IPS DF 4.7 (cell line): ENCODE measurements around the gene CFAP52.
"Not testable (repeated sequence)": the region's sequence is repeated elsewhere in the genome, so short reads cannot be mapped to it uniquely, and the experiment has no call there.

Source experiments
- DNase-seq: peaks from one replicate; pipeline ENCODE4 v3.0.0-alpha.2; 2013; ENCODE audit warnings: low spot score; ENCODE audit errors: extremely low read depth

CFAP52 gene

DNA sequence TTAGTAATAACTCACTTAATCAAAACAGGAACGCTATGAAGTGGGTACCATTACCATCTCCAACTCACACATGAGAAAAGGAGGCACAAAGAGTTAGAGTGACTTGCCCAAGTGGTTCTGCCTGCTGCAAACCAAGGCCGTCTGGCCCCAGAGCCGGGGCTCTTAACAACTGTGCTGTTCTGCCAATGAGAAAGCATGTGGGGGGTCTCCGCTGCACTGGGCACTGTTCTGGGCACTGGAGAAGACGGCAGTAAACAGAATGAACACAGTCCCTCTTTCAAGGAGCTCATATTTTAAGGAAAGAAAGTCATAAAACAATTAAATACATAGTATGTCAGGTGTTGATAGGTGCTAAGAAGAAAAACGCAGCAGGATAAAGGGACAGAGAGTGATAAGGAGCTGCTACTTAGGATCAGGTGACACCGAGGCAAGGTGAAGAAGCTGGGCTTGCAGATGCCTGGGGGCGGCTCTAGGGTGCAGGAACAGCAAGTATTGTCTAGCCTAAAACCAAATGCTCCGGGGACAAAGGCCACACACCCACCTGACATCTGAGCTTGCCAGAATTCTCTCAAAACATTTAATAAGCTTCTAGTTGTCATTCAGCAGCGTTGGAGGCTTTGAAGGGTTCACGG, 7.4 kb upstream of the CFAP52 start:
- no peak for DNase-seq

DNA sequence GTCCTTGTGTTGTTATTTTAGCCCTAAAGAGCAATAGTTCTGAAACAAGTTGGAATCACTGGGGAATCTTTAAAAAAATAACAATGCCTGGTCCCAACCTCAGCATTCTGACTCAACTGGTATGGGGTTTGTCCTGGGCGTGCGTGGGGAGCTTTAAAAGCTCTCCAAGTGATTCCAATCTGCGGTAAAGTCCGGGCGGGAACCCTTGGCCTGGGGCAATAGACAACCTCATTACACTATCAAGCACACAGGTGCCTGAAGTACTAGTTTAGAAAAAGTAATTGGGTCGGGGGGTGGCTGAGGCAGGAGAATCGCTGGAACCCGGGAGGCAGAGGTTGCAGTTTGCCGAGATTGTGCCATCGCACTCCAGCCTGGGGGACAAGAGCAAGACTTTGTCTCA, 5.2 kb upstream of the CFAP52 start:
- no peak for DNase-seq

DNA sequence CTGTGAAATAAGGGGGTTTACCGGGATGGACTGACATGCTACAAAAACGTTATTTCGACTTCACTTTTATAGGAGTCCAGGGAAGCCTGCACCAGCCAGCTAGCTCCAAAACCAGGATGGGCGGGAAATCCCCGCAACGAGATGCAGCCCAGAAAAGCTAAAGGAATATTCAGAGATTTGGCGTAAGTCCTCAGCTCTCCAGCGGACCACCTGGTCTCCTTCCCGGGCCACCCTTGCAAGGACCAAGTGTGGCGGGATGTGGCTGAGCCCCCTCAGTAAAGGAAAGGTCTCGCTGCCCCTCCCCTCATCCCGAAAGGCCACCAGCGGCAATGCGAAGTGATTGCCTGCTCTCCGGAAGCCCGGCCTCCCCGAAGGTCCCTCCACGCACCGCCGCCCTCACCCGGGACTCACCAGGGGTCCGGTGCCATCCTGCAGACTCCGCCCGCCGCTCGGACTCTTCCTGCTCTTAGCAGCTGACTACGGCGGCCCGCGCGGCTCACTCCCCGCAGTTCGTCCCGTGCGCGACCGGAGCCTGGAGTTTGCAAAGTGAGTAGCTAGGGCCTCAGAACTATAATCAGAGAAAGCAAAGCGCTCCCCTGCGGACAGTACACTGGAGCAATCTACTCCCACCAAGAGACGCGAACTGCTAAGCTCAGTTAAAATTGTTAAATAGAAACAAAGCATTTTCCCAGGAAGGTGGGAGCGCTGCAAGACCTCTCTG, 901 bp upstream of the CFAP52 start, which contains the start of gene STX8:
Gene STX8, minus strand, starts transcription at position 440 of the 721 bp plus-strand sequence. Its CDS starts 12 bp downstream, at position 428.
- no peak for DNase-seq

DNA sequence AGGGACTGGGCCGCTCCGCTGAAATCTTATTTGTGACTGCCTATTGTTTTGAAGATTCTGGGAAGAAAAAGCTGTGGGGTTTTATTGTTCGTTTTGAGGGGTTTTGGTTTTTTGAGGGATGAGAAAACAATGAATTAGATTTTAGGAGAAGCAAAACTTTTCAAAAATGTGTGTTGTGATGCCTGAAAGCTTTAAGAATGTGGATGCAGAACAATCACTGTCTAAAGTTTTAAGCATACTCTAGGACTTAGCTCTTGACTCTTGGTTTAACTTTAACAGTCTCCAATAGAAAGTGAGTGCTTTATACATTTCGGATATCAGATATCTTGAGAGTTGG, 899 bp downstream of the CFAP52 start:
- DNase-seq, result no peak

DNA sequence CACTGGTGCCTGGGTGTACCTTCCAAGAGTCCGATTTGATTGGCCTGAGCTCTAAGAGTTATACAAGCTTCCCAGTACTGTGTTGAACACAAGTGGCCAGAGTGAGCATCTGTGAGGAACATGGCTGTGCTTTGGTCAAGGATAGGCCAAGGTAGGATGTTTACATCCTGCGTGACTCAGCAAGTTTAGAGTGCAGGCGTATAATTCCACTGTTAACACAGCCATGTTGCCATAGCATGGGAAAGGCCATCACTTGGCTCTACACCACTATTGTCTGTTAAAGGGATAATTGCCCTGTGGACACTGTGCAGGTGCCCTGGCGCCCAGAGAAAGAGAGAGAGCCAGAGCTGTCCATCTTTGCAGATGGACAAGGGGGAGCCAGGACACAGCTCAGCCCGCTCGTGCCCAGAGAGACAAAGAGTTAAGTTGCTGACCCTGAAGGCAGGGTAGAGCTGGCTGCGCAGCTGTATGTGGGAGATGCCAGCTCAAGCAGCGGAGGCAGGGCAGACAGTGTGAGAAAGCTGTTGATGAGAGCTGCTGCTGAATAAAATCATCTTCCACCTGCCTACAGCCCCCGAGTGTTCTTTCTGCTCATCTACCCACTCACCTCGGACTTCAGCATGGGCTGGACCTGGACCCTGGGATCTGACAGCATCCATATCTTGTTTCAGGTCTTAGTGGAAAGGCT, 11.7 kb downstream of the CFAP52 start:
- no peak for DNase-seq

DNA sequence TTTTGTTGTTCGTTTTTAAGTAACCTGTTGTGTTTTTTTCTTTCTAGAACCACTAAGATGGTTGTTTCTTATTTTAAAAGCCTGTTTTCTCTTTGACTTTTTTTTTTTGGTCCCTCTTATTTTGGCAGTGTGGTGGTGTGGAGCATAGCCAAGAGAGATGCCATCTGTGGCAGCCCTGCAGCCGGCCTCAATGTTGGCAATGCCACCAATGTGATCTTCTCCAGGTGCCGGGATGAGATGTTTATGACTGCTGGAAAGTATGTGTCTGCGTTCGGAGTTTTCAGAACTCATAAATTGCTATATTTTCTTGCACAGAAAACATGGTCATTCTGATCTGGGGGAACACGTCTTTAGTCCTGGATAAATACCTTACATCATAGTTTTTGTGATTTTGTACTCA, 17.6 kb downstream of the CFAP52 start:
- DNase-seq, result no peak

DNA sequence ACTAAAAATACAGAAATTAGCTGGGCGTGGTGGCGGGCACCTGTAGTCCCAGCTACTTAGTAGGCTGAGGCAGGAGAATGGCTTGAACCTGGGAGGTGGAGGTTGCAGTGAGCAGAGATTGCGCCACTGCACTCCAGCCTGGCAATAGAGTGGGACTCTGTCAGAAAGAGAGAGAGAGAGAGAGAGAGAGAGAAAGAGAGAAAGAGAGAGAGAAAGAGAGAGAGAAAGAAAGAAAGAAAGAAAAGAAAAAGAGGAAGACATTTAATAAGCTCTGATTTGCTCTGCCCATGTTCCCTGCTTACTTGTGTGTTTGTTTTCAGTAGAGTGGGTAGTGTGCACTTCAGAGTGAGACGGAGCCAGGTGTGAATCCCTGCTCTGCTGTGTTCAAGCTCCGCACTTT, 21.2 kb downstream of the CFAP52 start:
- DNase-seq, result not testable (repeated sequence)

DNA sequence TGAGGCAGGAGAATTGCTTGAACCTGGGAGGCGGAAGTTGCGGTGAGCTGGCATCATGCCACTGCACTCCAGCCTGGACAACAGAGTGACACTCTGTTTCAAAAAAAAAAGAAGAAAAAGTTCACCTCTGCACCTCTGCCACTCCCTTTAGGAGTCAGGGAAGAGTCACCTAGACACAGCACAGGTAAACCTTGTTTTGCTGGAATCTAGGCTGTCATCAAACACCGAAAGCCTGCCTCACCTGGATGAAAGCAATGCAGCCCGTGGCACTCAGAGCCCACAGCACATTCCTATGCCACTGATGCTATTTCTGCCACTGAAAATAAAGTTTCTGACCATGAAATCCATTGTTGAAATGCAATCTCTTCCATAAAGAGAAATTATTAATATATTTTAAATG, 22.2 kb downstream of the CFAP52 start:
- no peak for DNase-seq

DNA sequence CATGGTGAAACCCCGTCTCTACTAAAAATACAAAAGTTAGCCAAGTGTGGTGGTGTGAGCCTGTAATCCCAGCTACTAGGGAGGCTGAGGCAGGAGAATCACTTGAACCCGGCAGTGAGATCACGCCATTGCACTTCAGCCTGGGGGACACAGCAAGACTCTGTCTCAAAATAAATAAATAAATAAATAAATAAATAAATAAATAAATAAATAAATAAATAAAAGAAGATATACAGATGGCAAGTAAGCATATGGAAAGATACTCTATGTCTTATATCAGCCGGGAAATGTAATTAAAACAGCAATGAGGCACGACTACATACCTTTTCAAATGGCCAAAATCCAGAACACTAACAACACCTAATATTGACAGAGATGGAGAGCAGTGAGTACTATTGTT, 28.1 kb downstream of the CFAP52 start:
- DNase-seq, result not testable (repeated sequence)

DNA sequence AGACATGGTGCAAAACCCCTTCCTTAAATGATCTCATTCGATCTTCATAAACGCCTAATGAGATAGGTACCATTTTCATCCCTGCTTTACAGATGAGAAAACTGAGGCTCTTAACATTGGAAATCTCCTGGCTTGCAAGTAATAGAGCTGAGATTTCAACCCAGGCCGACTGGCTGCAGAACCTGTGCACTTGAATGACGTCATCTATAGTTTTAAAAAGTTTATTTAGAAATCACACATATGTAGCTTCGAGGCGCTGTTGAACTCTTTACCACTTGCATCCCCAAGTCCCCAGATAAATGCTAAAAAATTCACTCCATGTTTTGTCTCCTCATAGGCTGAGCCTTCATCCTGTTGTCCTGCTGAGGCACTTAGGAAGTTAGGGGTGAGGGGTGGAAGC, 30.0 kb downstream of the CFAP52 start:
- no peak for DNase-seq

DNA sequence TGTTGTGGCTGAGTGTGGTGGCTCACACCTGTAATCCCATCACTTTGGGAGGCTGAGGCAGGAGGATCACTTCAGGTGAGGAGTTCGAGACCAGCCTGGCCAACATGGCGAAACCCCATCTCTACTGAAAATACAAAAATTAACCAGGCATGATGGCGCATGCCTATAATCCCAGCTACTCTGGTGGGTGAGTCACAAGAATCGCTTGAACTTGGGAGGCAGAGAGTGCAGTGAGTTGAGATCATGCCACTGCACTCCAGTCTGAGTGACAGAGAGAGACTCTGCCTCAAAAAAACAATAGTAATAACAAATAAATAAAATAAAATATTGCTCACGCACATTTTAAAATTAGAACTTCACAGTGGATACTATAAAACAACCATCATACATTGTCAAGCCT, 30.6 kb downstream of the CFAP52 start:
- not testable (repeated sequence) for DNase-seq

DNA sequence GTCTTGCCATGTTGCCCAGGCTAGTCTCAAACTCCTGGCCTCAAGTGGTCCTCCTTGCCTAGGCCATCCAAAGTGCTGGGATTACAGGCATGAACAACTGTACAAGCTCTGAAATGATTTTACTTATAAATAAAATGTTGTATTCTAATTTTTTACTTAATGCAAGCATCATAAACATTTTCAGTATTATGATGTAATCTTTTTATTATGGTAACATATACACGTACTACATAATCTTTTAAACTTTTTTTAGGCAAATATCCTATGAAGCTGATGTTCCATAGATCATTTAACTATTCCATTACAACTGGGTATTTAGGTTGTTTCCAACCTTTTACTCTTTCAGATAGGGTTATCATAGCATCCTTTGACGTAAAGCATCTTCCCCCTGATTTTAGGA, 35.1 kb downstream of the CFAP52 start:
- DNase-seq, result no peak

DNA sequence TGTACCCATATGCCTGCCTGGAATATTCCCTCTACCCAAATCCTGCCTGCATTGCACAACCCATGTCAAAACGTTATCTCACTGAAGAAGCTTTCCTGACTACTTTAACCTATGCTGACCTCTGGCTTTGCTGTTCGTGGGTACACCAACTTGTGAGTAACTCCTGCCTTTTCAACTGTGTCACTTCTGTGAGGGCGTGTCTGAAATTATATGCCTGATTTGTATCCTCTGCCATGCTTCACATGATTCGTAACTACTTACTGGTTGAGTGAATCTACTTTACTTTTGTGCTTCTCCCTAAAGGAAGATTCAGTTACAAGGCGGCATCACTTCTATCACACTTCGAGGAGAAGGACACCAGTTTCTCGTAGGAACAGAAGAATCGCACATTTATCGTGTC, 35.6 kb downstream of the CFAP52 start:
- no peak for DNase-seq

DNA sequence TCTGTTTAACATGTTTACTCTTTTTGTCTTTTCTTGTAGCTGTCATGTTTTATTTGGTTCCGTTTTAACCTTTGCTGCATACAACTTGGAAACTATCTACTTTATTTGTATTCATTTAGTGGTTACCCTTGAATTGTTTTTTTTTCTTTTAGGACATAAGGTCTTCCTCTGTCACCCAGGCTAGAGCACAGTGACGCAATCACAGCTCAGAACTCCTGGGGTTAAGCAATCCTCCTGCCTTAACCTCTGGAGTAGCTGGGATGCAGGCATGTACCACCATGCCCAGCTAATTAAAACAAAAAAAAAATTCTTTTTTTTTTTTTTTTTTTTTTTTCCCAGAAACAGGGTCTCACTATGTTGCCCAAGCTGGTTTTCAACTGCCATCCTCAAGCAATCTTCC, 39.0 kb downstream of the CFAP52 start:
- DNase-seq, result no peak

DNA sequence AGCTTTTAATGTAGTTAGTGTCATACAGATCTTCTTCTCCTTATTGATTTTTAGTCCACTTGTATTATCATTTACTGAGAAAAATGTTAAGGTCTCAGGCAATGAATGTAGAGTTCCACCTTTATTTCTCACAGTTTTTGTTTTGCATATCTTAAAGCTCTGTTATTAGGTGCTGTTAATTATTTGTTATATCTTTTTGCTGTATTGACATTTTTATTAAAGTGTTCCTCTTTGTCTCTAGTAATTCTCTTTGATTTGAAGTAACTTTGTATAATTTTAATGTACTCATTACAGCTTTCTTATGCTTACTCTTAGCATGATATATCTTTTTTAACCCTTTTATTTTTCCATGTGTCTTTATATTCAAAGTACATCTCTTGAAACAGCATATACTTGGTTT, 46.5 kb downstream of the CFAP52 start:
- DNase-seq, result no peak

DNA sequence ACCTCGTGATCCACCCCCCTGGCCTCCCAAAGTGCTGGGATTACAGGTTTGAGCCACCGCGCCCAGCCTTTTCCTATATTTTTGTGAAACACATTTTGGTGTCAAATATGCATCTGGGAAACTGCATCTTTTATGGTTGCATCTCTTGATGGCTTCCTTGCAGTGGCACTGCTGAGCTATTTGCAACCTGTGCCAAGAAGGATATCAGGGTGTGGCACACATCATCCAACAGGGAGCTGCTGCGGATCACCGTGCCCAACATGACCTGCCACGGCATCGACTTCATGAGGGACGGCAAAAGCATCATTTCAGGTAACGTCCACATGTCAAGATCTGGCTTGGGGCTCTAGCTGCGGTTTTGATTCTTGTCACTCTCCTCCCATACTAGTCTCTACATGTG, 52.1 kb downstream of the CFAP52 start:
- DNase-seq, result no peak

DNA sequence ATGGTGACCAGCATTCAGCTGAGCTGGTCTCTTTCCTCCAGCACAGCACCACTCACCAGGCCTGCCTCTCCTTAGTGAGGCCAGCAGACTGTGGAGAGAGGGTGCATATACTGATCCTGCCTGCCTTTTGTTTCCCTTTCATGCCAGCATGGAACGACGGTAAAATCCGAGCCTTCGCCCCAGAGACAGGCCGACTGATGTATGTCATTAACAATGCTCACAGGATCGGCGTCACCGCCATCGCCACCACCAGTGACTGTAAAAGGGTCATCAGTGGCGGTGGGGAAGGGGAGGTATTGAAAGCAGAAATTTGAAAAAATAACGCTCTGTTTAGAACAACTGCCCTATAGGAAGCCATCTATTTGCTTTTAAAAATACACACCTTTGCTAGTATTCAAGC, 56.3 kb downstream of the CFAP52 start:
- DNase-seq, result no peak

DNA sequence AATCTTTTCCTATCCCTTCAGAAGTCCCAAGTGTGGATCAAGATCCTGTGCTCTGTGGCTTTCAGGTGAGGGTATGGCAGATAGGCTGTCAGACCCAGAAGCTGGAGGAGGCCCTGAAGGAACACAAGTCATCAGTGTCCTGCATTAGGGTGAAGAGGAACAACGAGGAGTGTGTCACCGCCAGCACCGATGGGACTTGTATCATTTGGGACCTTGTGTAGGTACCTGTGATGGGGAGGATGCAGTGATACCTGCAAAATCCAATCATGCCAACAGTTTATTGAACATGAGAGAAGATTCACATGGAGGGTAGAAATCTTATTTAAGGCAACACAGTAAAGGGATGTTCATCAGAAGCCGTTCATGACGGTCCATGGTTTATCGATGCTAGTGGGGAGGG, 58.9 kb downstream of the CFAP52 start:
- DNase-seq, result no peak

DNA sequence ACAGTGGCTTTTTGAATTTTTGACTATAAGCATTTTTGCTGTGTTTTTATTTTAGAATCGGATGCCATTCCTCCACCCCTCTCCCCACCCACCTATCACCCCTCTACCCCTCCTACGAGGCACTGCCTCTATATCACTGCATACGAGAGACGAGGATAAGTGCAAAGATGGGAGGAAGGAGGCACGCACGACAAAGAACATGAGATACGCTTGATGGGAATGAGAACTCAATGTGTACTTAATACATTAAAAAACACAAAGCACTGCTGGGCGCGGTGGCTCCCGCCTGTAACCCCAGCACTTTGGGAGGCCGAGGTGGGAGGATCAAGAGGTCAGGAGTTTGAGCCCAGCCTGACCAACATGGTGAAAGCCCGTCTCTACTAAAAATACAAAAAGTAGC, 60.1 kb downstream of the CFAP52 start:
- no peak for DNase-seq

DNA sequence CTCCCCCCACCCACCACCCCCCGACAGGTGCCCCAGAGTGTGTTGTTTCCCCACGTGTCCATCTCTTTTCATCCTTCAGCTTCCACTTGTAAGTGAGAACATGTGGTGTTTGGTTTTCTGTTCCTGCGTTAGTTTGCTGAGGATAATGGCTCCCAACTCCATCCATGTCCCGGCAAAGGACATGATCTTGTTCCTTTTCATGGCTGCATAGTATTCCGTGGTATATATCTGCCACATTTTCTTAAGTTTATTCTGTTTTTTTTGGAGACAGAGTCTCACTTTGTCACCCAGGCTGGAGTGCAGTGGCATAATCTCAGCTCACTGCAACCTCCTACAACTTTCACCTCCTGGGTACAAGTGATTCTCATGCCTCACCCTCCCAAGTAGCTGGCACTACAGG, 63.9 kb downstream of the CFAP52 start:
- DNase-seq, result not testable (repeated sequence)

DNA sequence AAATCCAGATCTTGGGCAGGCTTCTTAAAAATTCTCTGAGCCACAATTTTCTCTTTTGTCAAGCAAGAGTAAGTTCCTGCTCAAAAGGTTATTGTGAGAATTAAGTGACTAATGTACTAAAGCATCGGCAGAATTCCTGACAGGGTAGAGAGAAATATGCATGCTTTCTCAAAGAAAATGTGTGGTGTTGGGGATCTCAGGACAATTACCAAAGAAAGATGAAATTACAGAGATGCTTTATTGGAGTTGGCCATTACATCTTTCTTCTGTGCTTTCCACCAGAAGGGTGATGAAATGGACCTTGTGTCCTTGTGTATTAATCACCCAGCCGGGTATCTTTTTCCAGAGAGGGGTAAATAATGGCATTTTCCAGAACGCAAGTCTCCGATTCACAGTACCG, 67.2 kb downstream of the CFAP52 start:
- no peak for DNase-seq

DNA sequence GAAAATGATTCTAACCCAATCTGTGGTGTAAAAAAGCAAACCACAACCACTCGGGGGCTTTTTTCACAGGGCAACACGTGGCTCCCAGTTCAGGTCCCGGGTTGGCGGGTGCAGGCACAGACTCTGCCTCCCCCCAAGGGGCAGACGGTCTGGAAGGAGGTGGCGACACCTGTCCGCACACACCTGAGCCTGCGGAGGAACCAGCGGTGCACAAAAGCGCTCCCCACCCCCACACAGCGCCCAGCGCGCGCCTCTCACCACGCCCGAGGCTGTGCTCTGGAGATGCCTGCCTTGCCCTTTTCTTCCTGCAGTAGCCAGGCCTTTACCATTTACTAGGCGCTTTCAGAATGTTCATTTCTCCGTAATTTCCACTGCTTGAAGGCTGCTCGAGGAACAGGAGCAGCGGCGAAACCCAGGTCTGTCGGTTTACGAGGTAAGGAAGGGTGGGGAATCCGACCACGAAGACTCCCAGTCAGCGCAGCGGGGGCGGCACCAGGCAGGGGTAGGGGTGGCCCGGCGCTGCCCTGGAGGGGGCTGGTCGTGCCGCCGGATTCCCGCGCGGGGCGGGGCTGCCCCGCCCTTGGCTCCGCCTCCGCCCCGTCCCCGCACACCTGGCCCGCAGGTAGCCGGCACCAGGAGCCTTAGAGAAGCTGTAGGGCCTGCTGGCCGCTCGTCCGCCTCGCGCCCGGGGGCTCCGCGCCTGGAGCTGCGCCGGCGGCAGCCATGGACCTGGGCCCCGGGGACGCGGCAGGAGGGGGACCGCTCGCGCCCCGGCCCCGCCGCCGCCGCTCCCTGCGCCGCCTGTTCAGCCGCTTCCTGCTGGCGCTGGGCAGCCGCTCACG, 68.7 kb downstream of the CFAP52 start, which contains the start of gene USP43:
Gene USP43, plus strand, starts transcription at position 608 of the 842 bp plus-strand sequence. Its CDS starts 116 bp downstream, at position 724.
- no peak for DNase-seq
